Neural cell (in vitro differentiated cells): ENCODE measurements around the gene PAOX. TPM values are rescaled to one million over a fixed set of nuclear protein-coding genes. Genes with fewer than 3 reads are reported as not detected.

Source experiments
- H2AFZ ChIP-seq: fragments of 200-600, 300-800 bp; sonication (generic), shearing (Covaris generic); 2 replicates; pipeline ENCODE4 v1.6.0; 2014; ENCODE audit warnings: low read depth, mild to moderate bottlenecking, antibody characterized with exemption, low read length, moderate library complexity
- H3F3A ChIP-seq: fragments of 200-600 bp; shearing (Covaris generic); 2 replicates; pipeline ENCODE4 v1.6.1; 2016; ENCODE audit warnings: mild to moderate bottlenecking, moderate library complexity, mixed read lengths, antibody characterized with exemption, low read length; ENCODE audit not compliant: insufficient read depth, poor library complexity, severe bottlenecking
- H3K27ac ChIP-seq: fragments of 200-600, 300-800 bp; sonication (generic), shearing (Covaris generic); 2 replicates; pipeline ENCODE4 v1.5.1; 2014; ENCODE audit warnings: mild to moderate bottlenecking, low read length, moderate library complexity
- H3K27me3 ChIP-seq: fragments of 300-800, 200-600 bp; sonication (generic), shearing (Covaris generic); 2 replicates; pipeline ENCODE4 v1.6.0; 2014; ENCODE audit warnings: mild to moderate bottlenecking, low read depth, low read length, moderate library complexity; ENCODE audit not compliant: insufficient read depth
- H3K36me3 ChIP-seq: fragments of 300-800, 200-600 bp; sonication (generic), shearing (Covaris generic); 2 replicates; pipeline ENCODE4 v1.5.1; 2014; ENCODE audit warnings: mild to moderate bottlenecking, antibody characterized with exemption, low read length, moderate library complexity; ENCODE audit not compliant: insufficient read depth
- H3K4me2 ChIP-seq: fragments of 300-800, 200-600 bp; sonication (generic), shearing (Covaris generic); 2 replicates; pipeline ENCODE4 v1.6.0; 2014; ENCODE audit warnings: mild to moderate bottlenecking, low read length
- H3K4me3 ChIP-seq: fragments of 300-800, 200-600 bp; sonication (generic), shearing (Covaris generic); 2 replicates; pipeline ENCODE4 v1.5.1; 2014; ENCODE audit warnings: mild to moderate bottlenecking, low read length, moderate library complexity
- H3K79me2 ChIP-seq: fragments of 200-600 bp; shearing (Covaris generic); replicated peaks from 2 replicates; pipeline ENCODE4 v1.6.0; 2014; ENCODE audit warnings: mild to moderate bottlenecking, low read length, moderate library complexity; ENCODE audit not compliant: insufficient read depth
- H3K9ac ChIP-seq: fragments of 300-800, 200-600 bp; sonication (generic), shearing (Covaris generic); 2 replicates; pipeline ENCODE4 v1.6.1; 2016; ENCODE audit warnings: mild to moderate bottlenecking, low read length, mixed read lengths
- H3K9me2 ChIP-seq: fragments of 200-600 bp; shearing (Covaris generic); 2 replicates; pipeline ENCODE4 v1.6.1; 2016; ENCODE audit warnings: mild to moderate bottlenecking, low read length, mixed read lengths; ENCODE audit not compliant: insufficient read depth
- H3K9me3 ChIP-seq: fragments of 200-600, 300-800 bp; sonication (generic), shearing (Covaris generic); 2 replicates; pipeline ENCODE4 v1.6.1; 2016; ENCODE audit warnings: mild to moderate bottlenecking, mixed run types, low read length, moderate library complexity, mixed read lengths
- H4K20me1 ChIP-seq: fragments of 200-600 bp; shearing (Covaris generic); 2 replicates; pipeline ENCODE4 v1.6.1; 2016; ENCODE audit warnings: mild to moderate bottlenecking, mixed run types; ENCODE audit not compliant: insufficient read depth
- CTCF ChIP-seq: fragments of 450-650 bp; IDR thresholded peaks from 2 replicates; pipeline ENCODE4 v1.5.1; 2014; ENCODE audit warnings: antibody characterized with exemption, mild to moderate bottlenecking, moderate library complexity; ENCODE audit not compliant: poor library complexity, severe bottlenecking
- EP300 ChIP-seq: fragments of 450-650 bp; conservative IDR thresholded peaks from 2 replicates; pipeline ENCODE4 v1.6.1; 2014; ENCODE audit warnings: antibody characterized with exemption, mild to moderate bottlenecking, moderate library complexity; ENCODE audit not compliant: poor library complexity, severe bottlenecking
- EZH2 ChIP-seq: fragments of 200-600, 300-800 bp; shearing (Covaris generic), sonication (generic); IDR thresholded peaks from 2 replicates; pipeline ENCODE4 v1.6.1; 2014; ENCODE audit warnings: antibody characterized with exemption, low read length, borderline replicate concordance, mild to moderate bottlenecking; ENCODE audit not compliant: insufficient read depth, poor library complexity, severe bottlenecking
- MXI1 ChIP-seq: fragments of 450-650 bp; conservative IDR thresholded peaks from 2 replicates; pipeline ENCODE4 v1.6.1; 2014; ENCODE audit warnings: antibody characterized with exemption, mild to moderate bottlenecking; ENCODE audit not compliant: poor library complexity, severe bottlenecking
- POLR2AphosphoS5 ChIP-seq: IDR thresholded peaks from 2 replicates; pipeline ENCODE4 v1.6.1; 2012
- RAD21 ChIP-seq: fragments of 450-650 bp; conservative IDR thresholded peaks from 2 replicates; pipeline ENCODE4 v1.6.1; 2014; ENCODE audit warnings: antibody characterized with exemption, mild to moderate bottlenecking, moderate library complexity
- SMC3 ChIP-seq: fragments of 450-650 bp; conservative IDR thresholded peaks from 2 replicates; pipeline ENCODE4 v1.6.1; 2014; ENCODE audit warnings: antibody characterized with exemption, mild to moderate bottlenecking, moderate library complexity; ENCODE audit not compliant: poor library complexity
- TAF1 ChIP-seq: IDR thresholded peaks from 2 replicates; pipeline ENCODE4 v1.6.1; 2012; ENCODE audit warnings: low read depth
- polyA plus RNA-seq: library from polyadenylated mRNA; depleted of rRNA; stranded (reverse); fragments of >200 nt; gene quantifications from 2 replicates; pipeline ENCODE4 v1.2.3, GENCODE V29; 2014
- TF ChIP-seq, protein P1 (sequence below): IDR thresholded peaks from 2 replicates; pipeline ENCODE4 v1.6.1; 2012; ENCODE audit warnings: borderline replicate concordance

Gene PAOX
- polyA plus RNA-seq, 1 donor from 2014 or later, result 3.0 TPM

- no peak overlapping the region for H3K4me2 ChIP-seq
- TF ChIP-seq TAF1 (no peak), EP300 (no peak), RAD21 (no peak)
Observed at GRCh38 chr10:133358162-133358924, 20.7 kb upstream of the PAOX start.

DNA sequence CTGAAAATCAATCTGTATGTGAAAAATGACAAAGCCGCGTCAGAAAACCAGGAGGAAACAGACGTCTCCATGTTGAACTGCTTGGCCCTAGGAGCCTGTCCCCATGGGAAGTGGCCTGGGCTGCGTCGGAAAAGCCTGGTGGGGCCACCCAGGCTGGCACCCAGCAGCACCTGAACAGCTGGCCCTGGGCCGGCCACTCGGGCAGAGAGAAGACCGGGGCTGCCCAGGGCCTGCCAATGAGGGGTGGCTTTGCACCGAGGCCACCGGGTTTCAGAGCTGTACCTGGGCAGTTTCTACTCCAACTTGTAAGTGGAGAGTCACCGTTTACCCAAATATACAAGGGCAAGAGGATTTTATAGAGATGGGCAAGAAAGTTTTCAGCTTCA is 20.1 kb upstream of the PAOX start:
- H4K20me1 ChIP-seq, result no peaks in the 10 kb centered on the region
- H3K4me2 ChIP-seq, result no peak overlapping the region
- H3K79me2 ChIP-seq, result no peaks in the 10 kb centered on the region
- H3K27me3 ChIP-seq, result no peaks in the 10 kb centered on the region
- no peak overlapping the region for H2AFZ ChIP-seq
- no peaks in the 10 kb centered on the region for H3K9me2 ChIP-seq
- no peak overlapping the region for H3K9ac ChIP-seq
- no peak overlapping the region for H3K4me3 ChIP-seq
- H3K27ac ChIP-seq, result no peak overlapping the region
- H3K9me3 ChIP-seq, result peaks cover 2% of the 10 kb centered on the region
- no peaks in the 10 kb centered on the region for H3K36me3 ChIP-seq
- TF ChIP-seq, protein P1, sequence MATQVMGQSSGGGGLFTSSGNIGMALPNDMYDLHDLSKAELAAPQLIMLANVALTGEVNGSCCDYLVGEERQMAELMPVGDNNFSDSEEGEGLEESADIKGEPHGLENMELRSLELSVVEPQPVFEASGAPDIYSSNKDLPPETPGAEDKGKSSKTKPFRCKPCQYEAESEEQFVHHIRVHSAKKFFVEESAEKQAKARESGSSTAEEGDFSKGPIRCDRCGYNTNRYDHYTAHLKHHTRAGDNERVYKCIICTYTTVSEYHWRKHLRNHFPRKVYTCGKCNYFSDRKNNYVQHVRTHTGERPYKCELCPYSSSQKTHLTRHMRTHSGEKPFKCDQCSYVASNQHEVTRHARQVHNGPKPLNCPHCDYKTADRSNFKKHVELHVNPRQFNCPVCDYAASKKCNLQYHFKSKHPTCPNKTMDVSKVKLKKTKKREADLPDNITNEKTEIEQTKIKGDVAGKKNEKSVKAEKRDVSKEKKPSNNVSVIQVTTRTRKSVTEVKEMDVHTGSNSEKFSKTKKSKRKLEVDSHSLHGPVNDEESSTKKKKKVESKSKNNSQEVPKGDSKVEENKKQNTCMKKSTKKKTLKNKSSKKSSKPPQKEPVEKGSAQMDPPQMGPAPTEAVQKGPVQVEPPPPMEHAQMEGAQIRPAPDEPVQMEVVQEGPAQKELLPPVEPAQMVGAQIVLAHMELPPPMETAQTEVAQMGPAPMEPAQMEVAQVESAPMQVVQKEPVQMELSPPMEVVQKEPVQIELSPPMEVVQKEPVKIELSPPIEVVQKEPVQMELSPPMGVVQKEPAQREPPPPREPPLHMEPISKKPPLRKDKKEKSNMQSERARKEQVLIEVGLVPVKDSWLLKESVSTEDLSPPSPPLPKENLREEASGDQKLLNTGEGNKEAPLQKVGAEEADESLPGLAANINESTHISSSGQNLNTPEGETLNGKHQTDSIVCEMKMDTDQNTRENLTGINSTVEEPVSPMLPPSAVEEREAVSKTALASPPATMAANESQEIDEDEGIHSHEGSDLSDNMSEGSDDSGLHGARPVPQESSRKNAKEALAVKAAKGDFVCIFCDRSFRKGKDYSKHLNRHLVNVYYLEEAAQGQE, result no peak
- H3F3A ChIP-seq, result no peaks in the 10 kb centered on the region

More at GRCh38 chr10:133358162-133358924, 20.7 kb upstream of the PAOX start:
- H3K9me3 ChIP-seq, result peaks cover 2% of the 10 kb centered on the region
- no peaks in the 10 kb centered on the region for H3K9me2 ChIP-seq
- no peaks in the 10 kb centered on the region for H3K27me3 ChIP-seq
- no peaks in the 10 kb centered on the region for H3K79me2 ChIP-seq
- H4K20me1 ChIP-seq, result no peaks in the 10 kb centered on the region
- H3K4me3 ChIP-seq, result no peak overlapping the region
- H2AFZ ChIP-seq, result no peak overlapping the region
- H3K9ac ChIP-seq, result no peak overlapping the region
- H3K27ac ChIP-seq, result no peak overlapping the region
- no peaks in the 10 kb centered on the region for H3K36me3 ChIP-seq
- H3F3A ChIP-seq, result no peaks in the 10 kb centered on the region

DNA sequence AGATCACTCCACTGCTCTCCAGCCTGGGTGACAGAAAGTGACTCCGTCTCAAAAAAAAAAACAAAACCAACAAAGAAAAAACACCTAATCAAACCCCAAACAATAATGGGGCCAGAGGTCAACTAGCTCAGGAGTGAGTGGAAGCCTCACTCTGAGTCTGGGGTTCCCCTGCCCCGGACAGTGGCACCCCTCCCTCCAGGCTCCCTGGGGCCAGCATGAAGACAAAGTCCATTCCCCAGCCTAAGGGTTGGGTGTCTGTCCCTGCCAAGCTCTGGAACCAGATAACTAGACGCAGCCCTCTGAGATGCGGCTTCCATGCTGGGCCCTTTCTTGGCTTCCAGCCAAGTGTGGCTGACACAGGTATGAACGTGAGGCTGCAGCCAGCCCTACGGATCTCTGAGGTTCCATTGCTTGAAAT is 19.5 kb upstream of the PAOX start:
- Histone ChIP-seq H3K9me3 (peaks cover 2% of the 10 kb centered on the region), H3K27me3 (no peaks in the 10 kb centered on the region), H3K36me3 (no peaks in the 10 kb centered on the region), H3K9ac (no peak overlapping the region), H3K79me2 (no peaks in the 10 kb centered on the region), H3K27ac (no peak overlapping the region), H3K9me2 (no peaks in the 10 kb centered on the region), H2AFZ (no peak overlapping the region), H3K4me2 (no peak overlapping the region), H4K20me1 (no peaks in the 10 kb centered on the region), H3F3A (no peaks in the 10 kb centered on the region), H3K4me3 (no peak overlapping the region)
- TF ChIP-seq SMC3 (no peak), MXI1 (no peak), POLR2AphosphoS5 (no peak), RAD21 (no peak), EZH2 (no peak), EP300 (no peak), TAF1 (no peak), CTCF (no peak)
- TF ChIP-seq, protein P1, result no peak
